GM12878 (cell line): ENCODE data around the gene ETV7. TPM values are rescaled to one million over a fixed set of nuclear protein-coding genes. Genes with fewer than 3 reads are reported as not detected.

Experiments used
- ATAC-seq: fragments of 200-7000 bp; cut with Tn5 transposase; 3 replicates; pipeline ENCODE4 v1.9.1; 2020; ENCODE audit warnings: mild to moderate bottlenecking, moderate library complexity
- BruUV-seq: library from RNA; stranded (reverse); fragments of 400-500 nt; replicated peaks from 2 replicates; lab custom pipeline; 2021; lab: Mats Ljungman, UMichigan
- CTCF ChIA-PET: fragments of 300-600 bp; sonication (Branson Sonifier 250); formaldehyde crosslinking; extraction: SDS; loops from one replicate; lab custom pipeline; 2021; ENCODE audit warnings: inconsistent platforms; lab: Yijun Ruan, JAX
- POLR2A ChIA-PET: fragments of 350-600 bp; formaldehyde crosslinking; extraction: SDS; loops from one replicate; lab custom pipeline; 2021; ENCODE audit warnings: inconsistent platforms; lab: Charles Lee
- RAD21 ChIA-PET: fragments of 300-600 bp; sonication (Branson Sonifier 250); formaldehyde crosslinking; loops from one replicate; lab custom pipeline; 2023; ENCODE audit warnings: antibody characterized with exemption; ENCODE audit not compliant: unreplicated experiment; lab: Charles Lee
- SMC1A ChIA-PET: fragments of 300-600 bp; sonication (Branson Sonifier 250); formaldehyde crosslinking; loops from one replicate; lab custom pipeline; 2023; ENCODE audit not compliant: unreplicated experiment, uncharacterized antibody; lab: Charles Lee
- DNase-seq: peaks from one replicate; pipeline ENCODE4 v3.0.0-alpha.2; 2011; ENCODE audit warnings: low read depth, low spot score
- FAIRE-seq: peaks from 3 replicates; lab custom pipeline; 2011; peaks lifted over from hg19 to GRCh38; lab: Jason Lieb, UNC
- H2AFZ ChIP-seq: 2 replicates; pipeline ENCODE4 v1.6.0; 2011; ENCODE audit warnings: low read depth, low read length, control low read depth; ENCODE audit not compliant: control insufficient read depth
- H3K27ac ChIP-seq: 2 replicates; pipeline ENCODE4 v1.5.1; 2011; ENCODE audit warnings: control low read depth; ENCODE audit not compliant: control insufficient read depth, insufficient read depth
- H3K27me3 ChIP-seq, 2 experiments: replicated peaks in 1 of 2; 2 replicates each; pipeline versions ENCODE4 v1.6.0 to v1.6.1; 2011; ENCODE audit warnings: low read length in 1 of 2; ENCODE audit not compliant: control insufficient read depth in 2 of 2, insufficient read depth in 2 of 2
- H3K36me3 ChIP-seq, 2 experiments: 2 replicates each; pipeline ENCODE4 v1.5.1; 2011; ENCODE audit warnings: low read length in 1 of 2; ENCODE audit not compliant: control insufficient read depth in 2 of 2, insufficient read depth in 2 of 2
- H3K4me1 ChIP-seq: 2 replicates; pipeline ENCODE4 v1.6.1; 2011; ENCODE audit warnings: mild to moderate bottlenecking, low read length, moderate library complexity, mixed read lengths; ENCODE audit not compliant: control insufficient read depth, insufficient read depth
- H3K4me2 ChIP-seq: 2 replicates; pipeline ENCODE4 v1.6.0; 2011; ENCODE audit warnings: control low read depth; ENCODE audit not compliant: control insufficient read depth, insufficient read depth
- H3K4me3 ChIP-seq: fragments of 200-600 bp; sonication (generic); 2 replicates; pipeline ENCODE4 v1.5.1; 2016
- H3K79me2 ChIP-seq: 2 replicates; pipeline ENCODE4 v1.6.0; 2011; ENCODE audit warnings: low read length; ENCODE audit not compliant: control insufficient read depth, insufficient read depth
- H3K9ac ChIP-seq: 2 replicates; pipeline ENCODE4 v1.8.0; 2011; ENCODE audit warnings: low read length, control low read depth, mixed read lengths; ENCODE audit not compliant: control insufficient read depth, insufficient read depth
- H3K9me3 ChIP-seq: replicated peaks from 3 replicates; pipeline ENCODE4 v1.5.1; 2011; ENCODE audit warnings: mild to moderate bottlenecking, low read length; ENCODE audit not compliant: control insufficient read depth, insufficient read depth
- H4K20me1 ChIP-seq: 2 replicates; pipeline ENCODE4 v1.6.0; 2011; ENCODE audit not compliant: control insufficient read depth, insufficient read depth
- DPF2 ChIP-seq: fragments of 450-650 bp; IDR thresholded peaks from 2 replicates; pipeline ENCODE4 v1.6.1; 2017; ENCODE audit warnings: mild to moderate bottlenecking
- KDM1A ChIP-seq: fragments of 200-600 bp; sonication (generic); IDR thresholded peaks from 2 replicates; pipeline ENCODE4 v1.6.1; 2016; ENCODE audit warnings: borderline replicate concordance
- NFXL1 ChIP-seq: fragments of 450-650 bp; IDR thresholded peaks from 2 replicates; pipeline ENCODE4 v1.6.1; 2017; ENCODE audit warnings: antibody characterized with exemption, mild to moderate bottlenecking, borderline replicate concordance
- NR2F1 ChIP-seq: fragments of 450-650 bp; conservative IDR thresholded peaks from 2 replicates; pipeline ENCODE4 v1.6.1; 2017; ENCODE audit warnings: mild to moderate bottlenecking
- POLR2AphosphoS2 ChIP-seq: IDR thresholded peaks from 2 replicates; pipeline ENCODE4 v1.6.1; 2011; ENCODE audit warnings: low read depth, mild to moderate bottlenecking, low read length, improper control_type of control experiment, moderate library complexity
- SMAD5 ChIP-seq: IDR thresholded peaks from 2 replicates; pipeline ENCODE4 v1.6.1; 2016; ENCODE audit warnings: antibody characterized with exemption, low read depth
- ZNF24 ChIP-seq: fragments of 450-650 bp; IDR thresholded peaks from 2 replicates; pipeline ENCODE4 v1.6.1; 2017; ENCODE audit warnings: antibody characterized with exemption, mild to moderate bottlenecking
- WGBS: methylation state at CpG from one replicate; pipeline ENCODE4 v1.1.6; 2016; ENCODE audit warnings: low lambda C conversion rate; ENCODE audit not compliant: insufficient replicate concordance, insufficient coverage; ENCODE audit errors: missing lambda C conversion rate; 5-methylcytosine and 5-hydroxymethylcytosine counted together
- in situ Hi-C: fragments of 300-500 bp; cut with MboI; formaldehyde crosslinking; loops from 9 replicates; pipeline ENCODE4 v1.14.3; 2018; ENCODE audit warnings: mixed read lengths
- intact Hi-C: fragments of 100-400 bp; cut with micrococcal nuclease; formaldehyde crosslinking; loops from one replicate; pipeline ENCODE4 v1.14.2; 2022; ENCODE audit not compliant: unreplicated experiment
- polyA plus RNA-seq, 11 experiments: library from polyadenylated mRNA; depleted of rRNA in 4 of 11; unstranded in 6 of 11; stranded (reverse) in 5 of 11; fragments of >200 nt; fragmentation: Nextera tagmentation in 4 of 11; fragmentation: Illumina TruSeq in 1 of 11; extraction: Ambion mirVana in 4 of 11; extraction: Trizol in 1 of 11; gene quantifications; 1 replicate in 1 of 11; 2 replicates in 10 of 11; pipeline versions ENCODE4 v1.2.1 to v1.2.3, GENCODE V29; 2011 to 2016; ENCODE audit warnings: inconsistent platforms in 2 of 11, missing spikeins in 2 of 11, low read depth in 1 of 11
- total RNA-seq, 4 experiments: library from RNA; depleted of rRNA in 3 of 4; stranded (reverse); fragments of >200 nt in 3 of 4; fragmentation: Illumina TruSeq in 1 of 4; extraction: Trizol in 1 of 4; gene quantifications; 2 replicates each; pipeline versions ENCODE4 v1.2.1 to v1.2.3, GENCODE V29; 2013 to 2021

Gene ETV7
- total and polyA plus RNA-seq, 10 of the 15 experiments (the other 5 are each of a cell fraction or from before 2014, with no cell fraction given): 0.04 to 1.8 (median 1.3) TPM

DNA sequence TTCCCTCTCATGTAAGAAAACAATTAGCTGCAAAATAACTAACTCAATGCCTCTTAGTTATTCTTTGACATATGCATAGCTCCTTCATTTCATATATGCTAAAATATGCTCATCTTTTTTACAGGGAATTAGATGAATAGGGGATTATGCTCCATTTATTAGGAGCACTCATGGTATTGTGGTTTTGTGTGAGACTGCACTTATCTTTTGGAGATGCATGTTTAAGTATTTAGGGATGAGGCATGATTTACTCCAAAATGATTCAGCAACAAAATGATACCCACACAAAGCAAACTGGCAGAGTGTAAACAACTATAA lies 59.6 kb downstream of the ETV7 start:
- CTCF ChIA-PET: interaction anchor here (0.8 to 4.2 kb wide), 4 partner anchors 9 to 25 kb away, joined by 3 to 19 read pairs (median 4); no protein-coding TSS in a partner anchor
- Histone ChIP-seq H3K4me3 (no peak overlapping the region), H3K36me3 (no peaks in the 10 kb centered on the region), H3K9ac (no peak overlapping the region), H3K4me1 (no peaks in the 10 kb centered on the region), H2AFZ (no peak overlapping the region), H3K79me2 (no peaks in the 10 kb centered on the region), H3K9me3 (no peaks in the 10 kb centered on the region), H3K27me3 (0 out of 4 replicates have a peak, but pooled peaks cover 0 to 3% of the 10 kb centered on the region in 2 experiments), H4K20me1 (no peaks in the 10 kb centered on the region), H3K4me2 (no peak overlapping the region), H3K27ac (no peak overlapping the region)
- intact Hi-C loops: no loop called here
- SMC1A ChIA-PET: interaction anchor here (1.0 to 3.3 kb wide), 5 partner anchors 9 to 33 kb away, joined by 3 to 13 read pairs (median 5); no protein-coding TSS in a partner anchor
- in situ Hi-C loops: no loop called here
- TF ChIP-seq NFXL1: no peak
- no peak for TF ChIP-seq SMAD5
- POLR2A ChIA-PET: interaction anchor here (0.5 to 1.7 kb wide), 4 partner anchors 9 to 105 kb away, joined by 3 to 4 read pairs (median 3); partner anchors contain the start of gene BNIP5
- ATAC-seq (no peak), DNase-seq (no peak), FAIRE-seq (no peak)
- no TSS peak for BruUV-seq
- RAD21 ChIA-PET: interaction anchor here (1.3 to 3.2 kb wide), 2 partner anchors 9 to 31 kb away, joined by 5 to 12 read pairs; partner anchors contain the start of gene BNIP5

DNA sequence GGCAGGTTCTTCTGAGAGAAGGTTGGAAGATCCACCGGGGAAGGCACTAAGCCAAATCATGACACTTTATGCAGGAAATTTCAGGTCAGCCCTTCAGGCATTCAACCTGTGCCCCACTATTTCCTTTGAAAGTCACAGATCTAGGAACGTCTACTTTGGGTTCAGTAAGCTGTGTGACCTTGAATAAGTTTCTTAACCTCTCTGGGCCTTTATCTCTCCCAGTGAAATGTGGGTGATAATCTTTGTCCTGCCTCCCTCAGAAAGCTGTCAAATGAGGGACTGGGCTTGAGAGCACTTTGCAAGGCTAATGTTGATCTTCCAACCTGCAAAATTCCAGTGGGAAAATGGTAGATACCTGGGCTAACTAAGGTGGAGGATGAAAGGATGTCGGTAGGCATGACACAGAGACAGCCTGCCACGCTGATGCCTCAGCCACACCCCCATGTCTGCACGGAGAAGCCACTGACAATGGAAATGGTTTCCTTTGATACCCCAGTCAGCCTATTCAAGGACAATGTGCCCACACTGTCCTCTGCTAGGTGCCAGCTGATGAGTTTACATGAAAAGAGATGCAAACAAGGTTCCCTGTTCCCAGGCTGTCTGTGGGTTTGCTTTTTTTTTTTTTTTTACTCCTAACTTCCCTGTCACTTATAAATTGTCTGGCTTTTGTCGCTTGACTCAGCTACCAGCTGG lies 60.1 kb downstream of the ETV7 start:
- DNase-seq (no peak), ATAC-seq (no peak), FAIRE-seq (no peak)
- Histone ChIP-seq H3K36me3 (no peaks in the 10 kb centered on the region), H3K9ac (no peak overlapping the region), H3K4me1 (no peaks in the 10 kb centered on the region), H3K79me2 (no peaks in the 10 kb centered on the region), H3K27ac (no peak overlapping the region), H3K9me3 (no peaks in the 10 kb centered on the region), H3K4me2 (no peak overlapping the region), H3K27me3 (0 out of 4 replicates have a peak, but pooled peaks cover 0 to 3% of the 10 kb centered on the region in 2 experiments), H3K4me3 (no peak overlapping the region), H2AFZ (no peak overlapping the region), H4K20me1 (no peaks in the 10 kb centered on the region)
- intact Hi-C loops: no loop called here
- WGBS: 27% methylated on average over 6 of the region's 6 CpGs
- ChIA-PET RAD21 (interaction anchor here (1.3 to 3.2 kb wide), 2 partner anchors 9 to 31 kb away, joined by 5 to 12 read pairs; partner anchors contain the start of gene BNIP5), POLR2A (interaction anchor here (0.5 to 1.7 kb wide), 6 partner anchors 9 to 106 kb away, joined by 3 to 4 read pairs (median 3); partner anchors contain the start of gene BNIP5), SMC1A (interaction anchor here (1.0 to 3.3 kb wide), 6 partner anchors 10 to 33 kb away, joined by 3 to 13 read pairs (median 4); partner anchors contain the start of gene BNIP5), CTCF (interaction anchor here (0.6 to 4.2 kb wide), 7 partner anchors 8 to 37 kb away, joined by 3 to 19 read pairs (median 3); partner anchors contain the start of gene BNIP5)
- TF ChIP-seq ZNF24 (no peak), KDM1A (no peak), POLR2AphosphoS2 (no peak), DPF2 (no peak), NR2F1 (no peak)
- no TSS peak for BruUV-seq
- in situ Hi-C loops: no loop called here
